Brain microvascular endothelial cell (primary cell): ENCODE results near the gene NSG1.

Source experiments
- DNase-seq: peaks from one replicate; pipeline ENCODE4 v3.0.0-alpha.2; 2020
- H3K27ac ChIP-seq: fragments of 250-450 bp; sonication (Bioruptor Pico); 2 replicates; pipeline ENCODE4 v1.5.1; 2020; ENCODE audit warnings: mild to moderate bottlenecking, moderate library complexity
- H3K27me3 ChIP-seq: fragments of 250-450 bp; sonication (Bioruptor Pico); replicated peaks from 2 replicates; pipeline ENCODE4 v1.5.1; 2020; ENCODE audit warnings: mild to moderate bottlenecking
- H3K36me3 ChIP-seq: fragments of 250-450 bp; sonication (Bioruptor Pico); replicated peaks from 2 replicates; pipeline ENCODE4 v1.5.1; 2020; ENCODE audit warnings: mild to moderate bottlenecking
- H3K4me3 ChIP-seq: 2 replicates; pipeline ENCODE4 v1.5.1; 2011; ENCODE audit warnings: low read depth, mild to moderate bottlenecking, control low read depth, low read length, moderate library complexity
- CTCF ChIP-seq: IDR thresholded peaks from 2 replicates; pipeline ENCODE4 v1.5.1; 2011; ENCODE audit warnings: low read depth, mild to moderate bottlenecking, moderate library complexity, low read length, control low read depth, inconsistent platforms; ENCODE audit errors: missing control alignments
- in situ Hi-C: cut with HindIII; loops from 2 replicates; pipeline ENCODE4 v1.10.0; 2017; ENCODE audit warnings: low sequenced_read_pairs, low pct_ligation_motif_present

NSG1 gene

GRCh38 chr4:4422856-4423499 lies 36.1 kb downstream of the NSG1 start:
- H3K27ac ChIP-seq, result no peak overlapping the region
- TF ChIP-seq CTCF, result no peak
- DNase-seq, result no peak
- no peak overlapping the region for H3K4me3 ChIP-seq
- H3K27me3 ChIP-seq, result no peaks in the 10 kb centered on the region
- H3K36me3 ChIP-seq, result peaks cover 22% of the 10 kb centered on the region
- in situ Hi-C loops, result no loop called here

- TF ChIP-seq CTCF, result no peak
- in situ Hi-C loops, result no loop called here
- peaks cover 18% of the 10 kb centered on the region for H3K36me3 ChIP-seq
- no peak overlapping the region for H3K4me3 ChIP-seq
- no peaks in the 10 kb centered on the region for H3K27me3 ChIP-seq
- DNase-seq, result no peak
- no peak overlapping the region for H3K27ac ChIP-seq
Measured at GRCh38 chr4:4423706-4424498, 37.0 kb downstream of the NSG1 start.

- no peak for DNase-seq
- in situ Hi-C loops, result no loop called here
- Histone ChIP-seq H3K36me3 (peaks cover 16% of the 10 kb centered on the region), H3K27me3 (no peaks in the 10 kb centered on the region), H3K27ac (no peak overlapping the region), H3K4me3 (no peak overlapping the region)
- no peak for TF ChIP-seq CTCF
Measured at GRCh38 chr4:4424499-4425115, 37.7 kb downstream of the NSG1 start.

- Histone ChIP-seq H3K27me3 (no peaks in the 10 kb centered on the region), H3K36me3 (peaks cover 10% of the 10 kb centered on the region), H3K4me3 (no peak overlapping the region), H3K27ac (no peak overlapping the region)
- TF ChIP-seq CTCF, result no peak
- in situ Hi-C loops, result no loop called here
- no peak for DNase-seq
Measured at GRCh38 chr4:4425119-4425690, 38.3 kb downstream of the NSG1 start.

- in situ Hi-C loops, result no loop called here
- no peaks in the 10 kb centered on the region for H3K27me3 ChIP-seq
Measured at GRCh38 chr4:4425696-4426095, 38.8 kb downstream of the NSG1 start.

More at GRCh38 chr4:4425696-4426095, 38.8 kb downstream of the NSG1 start:
- peaks cover 5% of the 10 kb centered on the region for H3K36me3 ChIP-seq
- no peak overlapping the region for H3K27ac ChIP-seq
- no peak for DNase-seq
- TF ChIP-seq CTCF, result no peak
- H3K4me3 ChIP-seq, result no peak overlapping the region
